OCI-LY7 (cell line): ENCODE data around the gene TEX30. TPM values are rescaled to one million over a fixed set of nuclear protein-coding genes. Genes with fewer than 3 reads are reported as not detected.
A peak's percentile ranks its signal among the peaks of the same experiment; 100 is the strongest.

Experiments used
- BruUV-seq: library from RNA; stranded (reverse); fragments of 400-500 nt; replicated peaks from 2 replicates; lab custom pipeline; 2021; lab: Mats Ljungman, UMichigan
- CTCF ChIA-PET: fragments of 300-600 bp; sonication (Branson Sonifier 250); formaldehyde crosslinking; loops from one replicate; lab custom pipeline; 2022; ENCODE audit warnings: antibody characterized with exemption; ENCODE audit not compliant: unreplicated experiment; lab: Charles Lee
- POLR2A ChIA-PET: fragments of 300-600 bp; sonication (Branson Sonifier 250); formaldehyde crosslinking; loops from one replicate; lab custom pipeline; 2022; ENCODE audit warnings: antibody characterized with exemption; lab: Charles Lee
- DNase-seq: peaks from one replicate; pipeline ENCODE4 v3.0.0-alpha.2; 2015; ENCODE audit warnings: low spot score
- H2AFZ ChIP-seq: fragments of 200-600 bp; sonication (generic), shearing (Covaris generic); 2 replicates; pipeline ENCODE4 v1.6.1; 2014; ENCODE audit warnings: mild to moderate bottlenecking, antibody characterized with exemption, low read length, moderate library complexity
- H3K27ac ChIP-seq: fragments of 200-600 bp; sonication (generic); 2 replicates; pipeline ENCODE4 v1.5.1; 2014; ENCODE audit warnings: mixed run types, low read depth, mild to moderate bottlenecking, moderate library complexity, low read length, inconsistent platforms; ENCODE audit not compliant: poor library complexity, severe bottlenecking
- H3K36me3 ChIP-seq: fragments of 200-600 bp; sonication (generic); 2 replicates; pipeline ENCODE4 v1.6.1; 2014; ENCODE audit warnings: mild to moderate bottlenecking, antibody characterized with exemption, low read length, moderate library complexity, mixed read lengths; ENCODE audit not compliant: insufficient read depth
- H3K4me1 ChIP-seq: fragments of 200-600 bp; sonication (generic); 2 replicates; pipeline ENCODE4 v1.5.1; 2014; ENCODE audit warnings: mild to moderate bottlenecking, low read length; ENCODE audit not compliant: insufficient read depth, poor library complexity, severe bottlenecking
- H3K4me2 ChIP-seq: fragments of 200-600 bp; sonication (generic); 2 replicates; pipeline ENCODE4 v1.6.1; 2014; ENCODE audit warnings: mild to moderate bottlenecking, low read length
- H3K4me3 ChIP-seq: fragments of 200-600 bp; sonication (generic); 2 replicates; pipeline ENCODE4 v1.5.1; 2014; ENCODE audit warnings: mild to moderate bottlenecking, low read depth, low read length; ENCODE audit not compliant: poor library complexity, severe bottlenecking
- H3K79me2 ChIP-seq: fragments of 200-600 bp; sonication (generic); 2 replicates; pipeline ENCODE4 v1.6.1; 2016; ENCODE audit warnings: low read depth, mild to moderate bottlenecking, low read length, moderate library complexity, mixed read lengths; ENCODE audit not compliant: insufficient read depth
- H3K9me2 ChIP-seq: fragments of 200-600 bp; sonication (generic); 2 replicates; pipeline ENCODE4 v1.6.1; 2016; ENCODE audit warnings: mild to moderate bottlenecking, low read length, mixed read lengths; ENCODE audit not compliant: insufficient read depth
- H3K9me3 ChIP-seq: fragments of 200-600 bp; sonication (generic); 2 replicates; pipeline ENCODE4 v1.6.1; 2014; ENCODE audit warnings: mild to moderate bottlenecking, mixed run types, low read length, mixed read lengths
- H4K20me1 ChIP-seq: fragments of 200-600 bp; sonication (generic); 2 replicates; pipeline ENCODE4 v1.6.1; 2014; ENCODE audit warnings: mild to moderate bottlenecking, antibody characterized with exemption, low read length, moderate library complexity, mixed read lengths; ENCODE audit not compliant: insufficient read depth
- CTCF ChIP-seq: fragments of 200-600 bp; sonication (generic); conservative IDR thresholded peaks from 2 replicates; pipeline ENCODE4 v1.5.1; 2014; ENCODE audit warnings: mild to moderate bottlenecking, antibody characterized with exemption, low read length, moderate library complexity, mixed read lengths
- EZH2phosphoT487 ChIP-seq: fragments of 200-600 bp; sonication (generic); IDR thresholded peaks from 2 replicates; pipeline ENCODE4 v1.6.1; 2018; ENCODE audit warnings: low read depth, borderline replicate concordance, mild to moderate bottlenecking, mixed run types, antibody characterized with exemption, low read length, moderate library complexity, mixed read lengths
- intact Hi-C: fragments of 100-400 bp; cut with micrococcal nuclease; formaldehyde crosslinking; loops from one replicate; pipeline ENCODE4 v1.10.0; 2022; ENCODE audit not compliant: unreplicated experiment
- total RNA-seq, 2 experiments: library from RNA; depleted of rRNA in 1 of 2; stranded (reverse); fragments of >200 nt in 1 of 2; shearing (Covaris generic) in 1 of 2; gene quantifications; 2 replicates each; pipeline ENCODE4 v1.2.3, GENCODE V29; 2014 to 2022

Gene TEX30
- total RNA-seq, 2 experiments from 2014 or later, result 4.0 to 6.7 TPM

GRCh38 chr13:102772042-102772425, 1.6 kb downstream of the TEX30 start:
- ChIA-PET POLR2A (no interaction called here), CTCF (no interaction called here)
- no peak overlapping the region for H2AFZ ChIP-seq
- H3K36me3 ChIP-seq, result no peaks in the 10 kb centered on the region; the same call in 1 of the 2 replicates
- no peak overlapping the region for H3K27ac ChIP-seq
- DNase-seq, result no peak
- no TSS peak for BruUV-seq
- no peaks in the 10 kb centered on the region for H3K9me3 ChIP-seq
- H3K4me1 ChIP-seq, result peaks cover 6% of the 10 kb centered on the region
- TF ChIP-seq CTCF (no peak), EZH2phosphoT487 (no peak)
- no peak overlapping the region for H3K4me3 ChIP-seq
- no peaks in the 10 kb centered on the region for H3K9me2 ChIP-seq
- peak overlapping the region; percentile 88; the same call in 1 of the 2 replicates for H3K4me2 ChIP-seq
- no peaks in the 10 kb centered on the region for H3K79me2 ChIP-seq
- intact Hi-C loops, result loop anchor here (5.0 kb wide), 1 partner anchor 75 kb away; the partner anchor contains the start of gene ERCC5
- no peaks in the 10 kb centered on the region for H4K20me1 ChIP-seq

GRCh38 chr13:102771298-102772041, 2.1 kb downstream of the TEX30 start:
- no peak overlapping the region for H3K4me3 ChIP-seq
- peak overlapping the region; percentile 88; the same call in 1 of the 2 replicates for H3K4me2 ChIP-seq
- DNase-seq, result no peak
- TF ChIP-seq CTCF (no peak), EZH2phosphoT487 (no peak)
- H3K9me2 ChIP-seq, result no peaks in the 10 kb centered on the region
- BruUV-seq, result TSS peak; percentile 59
- peaks cover 6% of the 10 kb centered on the region for H3K4me1 ChIP-seq
- H3K36me3 ChIP-seq, result no peaks in the 10 kb centered on the region; the same call in 1 of the 2 replicates
- H4K20me1 ChIP-seq, result no peaks in the 10 kb centered on the region
- H3K79me2 ChIP-seq, result no peaks in the 10 kb centered on the region
- no peak overlapping the region for H3K27ac ChIP-seq
- H3K9me3 ChIP-seq, result no peaks in the 10 kb centered on the region
- intact Hi-C loops, result loop anchor here (5.0 kb wide), 1 partner anchor 76 kb away; the partner anchor contains the start of gene ERCC5
- ChIA-PET CTCF (no interaction called here), POLR2A (no interaction called here)
- H2AFZ ChIP-seq, result no peak overlapping the region

- Histone ChIP-seq H3K27ac (no peak overlapping the region), H3K4me1 (peaks cover 6% of the 10 kb centered on the region), H2AFZ (no peak overlapping the region), H4K20me1 (no peaks in the 10 kb centered on the region), H3K9me3 (no peaks in the 10 kb centered on the region), H3K4me2 (peak overlapping the region; percentile 23; the same call in 1 of the 2 replicates), H3K9me2 (no peaks in the 10 kb centered on the region), H3K36me3 (no peaks in the 10 kb centered on the region; the same call in 1 of the 2 replicates), H3K4me3 (no peak overlapping the region), H3K79me2 (no peaks in the 10 kb centered on the region)
- TF ChIP-seq EZH2phosphoT487 (no peak), CTCF (no peak)
- intact Hi-C loops, result loop anchor here (5.0 kb wide), 1 partner anchor 77 kb away; the partner anchor contains the start of gene ERCC5
- CTCF ChIA-PET, result no interaction called here
- DNase-seq, result no peak
- BruUV-seq, result no TSS peak
- POLR2A ChIA-PET, result no interaction called here
These were observed 3.2 kb downstream of the TEX30 start for GRCh38 chr13:102770435-102770834.
